GM21619 (cell line): ENCODE results near the gene ZNF737.
"Not testable (repeated sequence)": the region's sequence is repeated elsewhere in the genome, so short reads cannot be mapped to it uniquely, and the experiment has no call there.

Experiments used
- ATAC-seq: cut with Tn5 transposase; IDR thresholded peaks from one replicate; pipeline ENCODE4 v1.9.1; 2021; ENCODE audit not compliant: unreplicated experiment

The ZNF737 gene

GRCh38 chr19:20565321-20566018, at the start of gene ZNF737:
TSS of gene ZNF737 (minus strand) at chr19:20565781. CDS start at chr19:20565640, 141 bp downstream.
- ATAC-seq: peak; percentile 88

GRCh38 chr19:20614971-20615370, 49.4 kb upstream of the ZNF737 start:
- not testable (repeated sequence) for ATAC-seq

- ATAC-seq: no peak
Observed at GRCh38 chr19:20612711-20613316, 47.2 kb upstream of the ZNF737 start.

- ATAC-seq: no peak
Observed at GRCh38 chr19:20611866-20612265, 46.3 kb upstream of the ZNF737 start.

- no peak for ATAC-seq
Observed at GRCh38 chr19:20607943-20608342, 42.4 kb upstream of the ZNF737 start.

- no peak for ATAC-seq
Observed at GRCh38 chr19:20558571-20558970, 7.0 kb downstream of the ZNF737 start.

GRCh38 chr19:20558011-20558410, 7.6 kb downstream of the ZNF737 start:
- ATAC-seq: no peak

- ATAC-seq: not testable (repeated sequence)
Observed at GRCh38 chr19:20544667-20545333, 20.8 kb downstream of the ZNF737 start.

- not testable (repeated sequence) for ATAC-seq
Observed at GRCh38 chr19:20530303-20530702, 35.3 kb downstream of the ZNF737 start.

GRCh38 chr19:20513189-20513904, 52.2 kb downstream of the ZNF737 start:
- no peak for ATAC-seq

- no peak for ATAC-seq
Observed at GRCh38 chr19:20503476-20503875, 62.1 kb downstream of the ZNF737 start.
